ENCODE results near the gene ISY1.
"Not testable (repeated sequence)": the region's sequence is repeated elsewhere in the genome, so short reads cannot be mapped to it uniquely, and the experiment has no call there.

ISY1 gene

DNA sequence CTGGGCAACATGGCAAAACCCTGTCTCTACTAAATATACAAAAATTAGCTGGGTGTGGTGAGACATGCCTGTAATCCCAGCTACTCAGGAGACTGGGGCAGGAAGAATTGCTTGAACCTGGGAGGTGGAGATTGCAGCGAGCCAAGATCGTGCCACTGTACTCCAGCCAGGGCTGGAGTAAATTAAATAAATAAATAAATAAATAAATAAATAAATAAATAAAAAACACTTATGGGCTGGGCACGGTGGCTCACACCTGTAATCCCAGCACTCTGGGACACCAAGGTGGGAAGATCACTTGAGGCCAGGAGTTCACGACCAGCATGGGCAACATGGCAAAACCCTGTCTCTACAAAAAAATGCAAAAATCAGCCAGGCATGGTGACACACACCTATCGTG lies 19.9 kb downstream of the ISY1 start:
- H3K4me1 Mint-ChIP-seq (ENCODE audit: low read depth); DNase-seq (ENCODE audit: low spot score); H3K27ac Mint-ChIP-seq; H3K4me3 Mint-ChIP-seq; H3K9me3 Mint-ChIP-seq; H3K27me3 Mint-ChIP-seq (ENCODE audit: low read depth): not testable (repeated sequence)
- H3K36me3 Mint-ChIP-seq (ENCODE audit: low read depth): peaks cover 30% of the 10 kb centered on the region

DNA sequence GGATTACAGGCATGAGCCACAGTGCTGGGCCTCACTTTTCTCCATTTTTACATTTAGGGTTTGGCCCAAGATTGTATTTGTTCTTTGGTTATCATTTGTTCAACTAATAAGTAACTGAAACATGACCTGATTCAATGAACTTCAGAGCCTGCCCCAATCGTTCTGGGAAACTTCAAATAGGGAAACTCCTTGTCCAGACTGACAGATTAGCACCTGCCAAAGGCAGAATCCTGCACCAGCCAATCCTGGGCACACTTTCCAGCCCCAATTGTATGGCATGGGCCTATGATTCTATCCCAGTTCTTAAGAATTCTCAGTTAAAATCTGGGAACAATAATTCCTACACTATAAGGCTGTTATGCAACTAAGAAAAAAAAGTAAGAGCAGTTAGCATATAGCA lies 21.0 kb downstream of the ISY1 start:
- H3K4me3 Mint-ChIP-seq: no peak overlapping the region
- no peak overlapping the region for H3K27ac Mint-ChIP-seq
- peaks cover 24% of the 10 kb centered on the region for H3K36me3 Mint-ChIP-seq (ENCODE audit: low read depth)
- DNase-seq (ENCODE audit: low spot score): no peak
- H3K9me3 Mint-ChIP-seq: no peaks in the 10 kb centered on the region
- no peaks in the 10 kb centered on the region for H3K4me1 Mint-ChIP-seq (ENCODE audit: low read depth)
- no peaks in the 10 kb centered on the region for H3K27me3 Mint-ChIP-seq (ENCODE audit: low read depth)

- H3K36me3 Mint-ChIP-seq (ENCODE audit: low read depth): peaks cover 42% of the 10 kb centered on the region
- H3K4me1 Mint-ChIP-seq (ENCODE audit: low read depth); H3K9me3 Mint-ChIP-seq; DNase-seq (ENCODE audit: low spot score); H3K4me3 Mint-ChIP-seq; H3K27me3 Mint-ChIP-seq (ENCODE audit: low read depth); H3K27ac Mint-ChIP-seq: not testable (repeated sequence)
Measured at GRCh38 chr3:129136275-129136674, 24.6 kb downstream of the ISY1 start.

DNA sequence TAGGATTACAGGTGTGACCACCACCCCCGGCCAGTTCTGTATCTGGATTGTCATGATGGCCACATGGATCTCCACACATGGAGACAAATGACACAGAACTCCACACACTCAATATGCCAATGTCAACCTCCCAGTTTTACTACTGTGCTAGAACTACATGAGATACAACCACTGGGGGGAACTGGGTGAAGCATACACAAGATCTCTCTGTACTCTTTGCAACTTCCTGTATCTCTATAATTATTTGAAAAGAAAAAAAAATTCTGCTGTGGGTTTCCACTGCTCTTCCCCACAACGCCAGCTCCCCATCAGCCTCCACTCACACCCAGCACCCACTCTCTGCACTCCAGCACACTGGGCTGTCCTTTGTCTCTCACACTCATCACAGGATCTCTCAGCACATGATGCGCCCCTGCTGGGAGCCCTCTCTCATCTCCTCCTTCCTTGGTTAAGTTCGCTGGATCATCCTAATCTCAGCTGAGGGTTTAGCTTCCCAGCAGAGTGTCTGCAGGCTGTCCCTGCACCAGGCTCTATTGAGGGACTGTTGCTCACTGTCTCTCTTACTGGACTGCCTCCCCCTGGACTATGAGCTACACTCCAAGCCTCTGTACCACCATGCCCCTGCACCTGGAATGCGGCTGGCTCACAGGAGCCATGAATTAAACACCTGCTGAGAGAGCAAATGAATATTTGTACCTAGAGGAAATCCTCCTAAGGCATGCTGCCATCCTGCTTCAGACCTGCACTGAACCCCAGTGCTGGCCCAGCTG lies 28.6 kb downstream of the ISY1 start:
- DNase-seq (ENCODE audit: low spot score): no peak
- H3K4me1 Mint-ChIP-seq (ENCODE audit: low read depth): peaks cover 2% of the 10 kb centered on the region
- no peak overlapping the region for H3K27ac Mint-ChIP-seq
- no peaks in the 10 kb centered on the region for H3K27me3 Mint-ChIP-seq (ENCODE audit: low read depth)
- no peaks in the 10 kb centered on the region for H3K9me3 Mint-ChIP-seq
- no peak overlapping the region for H3K4me3 Mint-ChIP-seq
- H3K36me3 Mint-ChIP-seq (ENCODE audit: low read depth): peaks cover 46% of the 10 kb centered on the region

- peaks cover 48% of the 10 kb centered on the region for H3K36me3 Mint-ChIP-seq (ENCODE audit: low read depth)
- H3K4me3 Mint-ChIP-seq: no peak overlapping the region
- no peak for DNase-seq (ENCODE audit: low spot score)
Measured at GRCh38 chr3:129131465-129132088, 29.3 kb downstream of the ISY1 start.

DNA sequence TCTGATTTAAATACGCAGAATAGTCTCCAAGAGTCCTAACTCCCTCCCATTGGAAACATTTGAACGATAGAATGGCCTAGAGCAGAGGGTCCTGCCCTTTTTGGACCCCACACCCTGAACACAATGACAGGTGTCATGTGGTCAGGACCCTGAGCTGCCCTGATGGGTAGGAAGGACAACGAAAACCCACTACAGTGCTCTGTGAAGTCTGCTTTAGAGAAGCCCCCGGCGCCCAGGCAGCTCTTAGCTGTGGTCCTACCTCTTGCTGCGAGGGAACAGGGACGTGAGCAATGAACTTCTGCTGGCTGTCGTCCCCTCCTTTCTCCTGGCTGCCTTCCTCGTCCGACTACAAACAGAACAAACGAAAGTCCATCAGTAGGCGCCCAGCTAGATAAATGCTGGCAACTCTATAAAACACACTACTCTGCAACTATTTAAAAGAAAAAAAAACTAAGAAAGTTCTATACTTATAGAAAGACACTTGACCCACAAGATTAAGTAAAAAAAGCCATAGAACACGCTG lies 30.5 kb downstream of the ISY1 start:
- Mint-ChIP-seq H3K4me3 (no peak overlapping the region), H3K9me3 (no peaks in the 10 kb centered on the region), H3K4me1 (ENCODE audit: low read depth) (peaks cover 2% of the 10 kb centered on the region), H3K27ac (no peak overlapping the region), H3K36me3 (ENCODE audit: low read depth) (peaks cover 52% of the 10 kb centered on the region), H3K27me3 (ENCODE audit: low read depth) (no peaks in the 10 kb centered on the region)
- DNase-seq (ENCODE audit: low spot score): no peak

More at GRCh38 chr3:129131465-129132088, 29.3 kb downstream of the ISY1 start:
- Mint-ChIP-seq H3K27me3 (ENCODE audit: low read depth) (no peaks in the 10 kb centered on the region), H3K27ac (no peak overlapping the region), H3K9me3 (no peaks in the 10 kb centered on the region), H3K4me1 (ENCODE audit: low read depth) (peaks cover 2% of the 10 kb centered on the region)

DNA sequence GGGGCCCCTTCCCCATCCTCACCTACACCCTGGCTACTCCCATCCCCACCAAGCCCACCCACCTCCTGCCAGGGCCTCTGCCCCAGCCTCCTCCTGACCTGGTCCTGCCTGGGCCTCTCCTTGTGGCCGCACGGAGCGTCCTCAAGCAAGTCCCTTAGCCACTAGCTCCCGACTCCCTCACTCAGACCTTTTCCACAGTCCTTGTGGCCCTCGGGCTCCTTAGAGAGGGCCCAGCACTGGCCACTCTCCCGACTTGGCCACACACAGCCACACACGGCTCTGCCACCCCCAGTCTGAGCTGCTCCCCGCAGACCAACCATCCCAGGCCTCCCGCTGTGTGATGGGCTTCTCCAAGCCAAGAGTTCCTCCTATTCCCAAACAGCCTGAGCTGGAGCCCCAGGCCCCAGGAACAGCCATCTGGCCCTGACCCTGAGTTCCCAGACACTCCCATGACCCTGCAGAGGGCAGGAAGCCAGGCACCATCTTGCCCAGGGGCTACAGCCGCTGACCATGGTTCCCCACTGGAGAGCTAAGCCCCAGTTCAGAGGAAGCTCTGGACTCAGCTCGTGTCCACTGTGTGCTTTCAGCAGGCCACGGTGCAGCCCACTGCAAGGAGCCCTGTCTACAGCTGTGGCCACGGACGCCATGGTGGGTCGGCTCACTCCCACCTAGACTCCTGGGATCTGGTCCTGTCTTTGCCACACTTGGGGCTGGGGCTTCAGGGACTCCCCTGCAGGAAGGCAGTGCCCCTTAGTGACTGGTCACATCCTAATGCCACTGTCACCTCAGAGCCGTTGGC lies 32.3 kb downstream of the ISY1 start:
- Mint-ChIP-seq H3K4me3 (no peak overlapping the region), H3K9me3 (no peaks in the 10 kb centered on the region), H3K4me1 (ENCODE audit: low read depth) (peaks cover 5% of the 10 kb centered on the region), H3K27me3 (ENCODE audit: low read depth) (no peaks in the 10 kb centered on the region), H3K36me3 (ENCODE audit: low read depth) (peaks cover 42% of the 10 kb centered on the region), H3K27ac (no peak overlapping the region)
- no peak for DNase-seq (ENCODE audit: low spot score)

DNA sequence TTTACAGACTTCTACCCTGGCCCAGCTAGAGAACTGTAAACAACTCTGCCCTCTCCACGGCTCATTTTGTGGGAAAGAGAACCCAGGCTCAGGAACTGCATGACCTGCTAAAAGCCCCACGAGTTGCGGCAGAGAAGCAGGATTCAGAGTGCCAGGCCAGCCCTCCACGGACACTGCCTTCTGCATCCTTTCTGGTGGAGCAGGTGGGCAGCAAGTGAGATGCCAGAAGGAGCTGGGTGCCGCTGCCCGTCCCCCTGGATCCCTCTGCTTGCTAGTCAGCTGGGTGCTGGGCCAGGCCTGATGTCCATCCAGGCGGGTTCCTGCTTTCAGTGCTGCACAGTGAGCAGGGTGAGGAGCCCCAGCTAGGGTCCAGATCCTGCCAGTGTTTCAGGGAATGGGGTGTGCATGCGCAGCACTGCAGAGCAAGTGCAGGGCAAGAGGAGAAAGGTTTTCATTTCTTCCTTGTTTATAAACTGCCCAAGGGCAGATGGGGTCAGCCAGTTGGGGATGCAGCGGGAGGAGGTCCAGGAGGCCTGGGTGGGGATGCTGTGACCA lies 34.1 kb downstream of the ISY1 start:
- Mint-ChIP-seq H3K9me3 (no peaks in the 10 kb centered on the region), H3K4me3 (no peak overlapping the region), H3K27me3 (ENCODE audit: low read depth) (no peaks in the 10 kb centered on the region), H3K27ac (peak overlapping the region; percentile 41), H3K36me3 (ENCODE audit: low read depth) (peaks cover 29% of the 10 kb centered on the region), H3K4me1 (ENCODE audit: low read depth) (peaks cover 15% of the 10 kb centered on the region)
- DNase-seq (ENCODE audit: low spot score): no peak

DNA sequence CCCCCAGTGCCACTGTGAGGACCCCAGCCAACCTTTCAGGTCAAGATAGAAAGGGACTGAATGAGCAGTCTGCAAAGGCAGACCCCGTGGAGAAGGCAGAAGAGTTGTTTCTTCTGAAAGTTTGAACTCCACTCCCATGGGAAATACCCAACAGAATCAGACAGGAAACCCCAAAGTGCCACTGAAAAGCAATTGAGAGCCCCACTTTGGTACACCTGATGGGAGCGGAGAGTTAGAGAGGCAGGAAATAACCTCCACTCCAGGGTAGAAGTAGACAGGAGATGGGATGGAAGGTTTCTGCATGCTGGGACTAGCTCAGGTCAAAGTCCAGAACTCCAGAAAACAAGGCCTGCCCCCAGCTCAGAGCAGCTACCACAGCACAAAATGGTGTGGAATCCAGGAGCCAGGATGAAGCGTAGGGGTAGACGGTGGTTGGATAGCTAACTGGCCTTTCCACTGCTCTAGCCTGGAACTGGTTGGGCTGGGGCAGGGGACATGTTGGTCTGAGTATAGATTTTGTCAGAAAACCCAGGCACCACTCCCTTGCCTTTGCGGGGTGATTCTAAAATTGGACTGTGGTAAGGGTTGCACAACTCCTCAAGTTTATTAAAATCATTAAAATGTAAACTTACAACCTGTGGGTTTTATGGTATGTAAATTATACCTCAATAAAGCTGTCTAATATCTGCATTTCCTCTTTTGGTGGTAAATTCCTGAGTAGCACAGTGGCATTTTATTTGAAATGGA lies 37.4 kb downstream of the ISY1 start:
- Mint-ChIP-seq H3K27ac (peak overlapping the region; percentile 60), H3K4me1 (ENCODE audit: low read depth) (peaks cover 30% of the 10 kb centered on the region), H3K4me3 (peak overlapping the region; percentile 18), H3K36me3 (ENCODE audit: low read depth) (peaks cover 32% of the 10 kb centered on the region), H3K9me3 (no peaks in the 10 kb centered on the region), H3K27me3 (ENCODE audit: low read depth) (no peaks in the 10 kb centered on the region)
- DNase-seq (ENCODE audit: low spot score): no peak

GRCh38 chr3:129122412-129123011 lies 38.4 kb downstream of the ISY1 start:
- Mint-ChIP-seq H3K36me3 (ENCODE audit: low read depth) (peaks cover 37% of the 10 kb centered on the region), H3K27ac (peak overlapping the region; percentile 60), H3K4me1 (ENCODE audit: low read depth) (peaks cover 39% of the 10 kb centered on the region), H3K4me3 (peak overlapping the region; percentile 50), H3K9me3 (no peaks in the 10 kb centered on the region), H3K27me3 (ENCODE audit: low read depth) (no peaks in the 10 kb centered on the region)
- no peak for DNase-seq (ENCODE audit: low spot score)

GRCh38 chr3:129121792-129122411 lies 39.0 kb downstream of the ISY1 start, which contains the start of gene RAB43:
Gene RAB43, minus strand, starts transcription at chr3:129121804. Its CDS starts 315 bp downstream, at chr3:129121489.
- Mint-ChIP-seq H3K27me3 (ENCODE audit: low read depth) (no peaks in the 10 kb centered on the region), H3K4me3 (peak within 1 kb of the TSS; percentile 93), H3K36me3 (ENCODE audit: low read depth) (peaks cover 41% of the 10 kb centered on the region), H3K9me3 (no peaks in the 10 kb centered on the region), H3K27ac (peak within 1 kb of the TSS; percentile 95), H3K4me1 (ENCODE audit: low read depth) (peaks cover 45% of the 10 kb centered on the region)
- DNase-seq (ENCODE audit: low spot score): peak; percentile 75

DNA sequence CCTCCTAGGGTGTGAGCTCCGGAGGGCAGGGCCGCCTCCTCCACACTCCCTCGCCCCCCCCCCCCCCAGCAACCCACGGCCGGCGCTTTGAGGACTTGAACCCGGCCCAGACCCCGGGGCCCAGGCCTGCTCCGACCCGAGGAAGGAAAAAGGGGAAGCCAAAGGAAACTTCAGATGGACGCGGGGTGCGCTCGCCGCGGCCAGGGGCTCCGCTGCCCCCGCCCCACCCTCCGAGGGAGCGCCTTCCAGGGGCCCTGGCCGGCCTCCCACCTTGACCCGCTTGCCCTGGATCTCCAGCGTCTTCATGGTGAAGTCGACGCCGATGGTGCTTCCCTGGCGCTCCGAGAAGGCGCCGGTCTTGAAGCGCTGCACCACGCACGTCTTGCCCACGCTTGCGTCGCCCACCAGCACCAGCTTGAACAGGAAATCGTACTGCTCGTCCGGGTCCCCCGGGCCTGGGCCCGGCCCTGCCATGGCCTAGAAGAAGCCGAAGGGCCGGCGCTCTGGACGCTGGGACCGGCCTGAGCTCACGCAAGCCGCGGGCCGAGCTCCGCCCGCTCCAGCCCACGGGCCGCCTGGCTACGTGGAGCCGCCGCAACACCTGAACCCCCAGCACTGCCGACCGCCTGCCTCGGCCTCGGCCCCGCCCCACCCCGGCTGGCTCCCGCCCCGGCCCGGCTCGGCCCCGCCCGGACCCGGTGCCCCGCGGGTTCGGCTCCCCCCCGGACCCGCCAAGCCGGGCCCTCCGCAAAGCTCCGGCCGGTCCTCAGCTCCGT lies 39.7 kb downstream of the ISY1 start:
- no peaks in the 10 kb centered on the region for H3K9me3 Mint-ChIP-seq
- H3K36me3 Mint-ChIP-seq (ENCODE audit: low read depth): peaks cover 43% of the 10 kb centered on the region
- H3K27me3 Mint-ChIP-seq (ENCODE audit: low read depth): no peaks in the 10 kb centered on the region
- H3K27ac Mint-ChIP-seq: peak overlapping the region; percentile 95
- H3K4me3 Mint-ChIP-seq: peak overlapping the region; percentile 93
- H3K4me1 Mint-ChIP-seq (ENCODE audit: low read depth): peaks cover 51% of the 10 kb centered on the region
- peak; percentile 47 for DNase-seq (ENCODE audit: low spot score)
